Measurements from ENCODE around the gene MEGF8.

DNA sequence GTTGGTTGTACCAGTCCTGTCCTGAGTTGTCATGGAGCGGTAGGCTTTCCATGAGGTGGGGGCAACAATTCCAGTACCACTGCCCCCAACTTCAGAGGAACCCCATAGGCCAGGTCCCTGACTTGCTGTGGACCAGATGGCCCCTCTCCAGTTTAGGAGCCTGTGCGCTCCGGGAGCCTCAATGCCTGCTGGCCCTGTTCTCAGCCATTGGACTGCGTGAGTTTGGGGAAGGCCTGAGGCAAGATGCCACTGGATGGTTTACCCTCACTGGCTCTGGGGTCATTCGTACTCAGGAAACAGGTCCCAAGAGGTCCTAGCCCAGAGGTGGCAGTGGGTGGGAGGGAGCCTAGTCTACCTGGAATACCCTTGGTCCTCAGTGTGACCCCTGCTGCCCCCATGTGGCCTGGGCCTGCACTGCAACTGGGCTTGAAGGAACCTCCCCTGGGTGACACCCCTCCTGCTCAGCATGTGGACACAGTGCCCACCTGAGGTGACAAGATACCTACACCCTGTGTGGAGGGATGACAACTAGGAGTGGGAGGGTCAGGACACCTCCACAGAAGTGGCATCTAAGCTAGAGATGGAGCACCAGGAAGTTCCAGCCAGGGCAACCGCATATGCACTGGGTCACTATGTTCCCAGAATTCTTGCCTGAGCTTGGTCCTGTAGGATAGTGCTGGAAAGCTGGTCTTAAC is 29.5 kb upstream of the MEGF8 start:
- TF ChIP-seq, protein P1, sequence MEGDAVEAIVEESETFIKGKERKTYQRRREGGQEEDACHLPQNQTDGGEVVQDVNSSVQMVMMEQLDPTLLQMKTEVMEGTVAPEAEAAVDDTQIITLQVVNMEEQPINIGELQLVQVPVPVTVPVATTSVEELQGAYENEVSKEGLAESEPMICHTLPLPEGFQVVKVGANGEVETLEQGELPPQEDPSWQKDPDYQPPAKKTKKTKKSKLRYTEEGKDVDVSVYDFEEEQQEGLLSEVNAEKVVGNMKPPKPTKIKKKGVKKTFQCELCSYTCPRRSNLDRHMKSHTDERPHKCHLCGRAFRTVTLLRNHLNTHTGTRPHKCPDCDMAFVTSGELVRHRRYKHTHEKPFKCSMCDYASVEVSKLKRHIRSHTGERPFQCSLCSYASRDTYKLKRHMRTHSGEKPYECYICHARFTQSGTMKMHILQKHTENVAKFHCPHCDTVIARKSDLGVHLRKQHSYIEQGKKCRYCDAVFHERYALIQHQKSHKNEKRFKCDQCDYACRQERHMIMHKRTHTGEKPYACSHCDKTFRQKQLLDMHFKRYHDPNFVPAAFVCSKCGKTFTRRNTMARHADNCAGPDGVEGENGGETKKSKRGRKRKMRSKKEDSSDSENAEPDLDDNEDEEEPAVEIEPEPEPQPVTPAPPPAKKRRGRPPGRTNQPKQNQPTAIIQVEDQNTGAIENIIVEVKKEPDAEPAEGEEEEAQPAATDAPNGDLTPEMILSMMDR (IDR thresholded peaks at IDR 0.05; ENCODE audit: control extremely low read depth in 1 of 3, insufficient read depth in 1 of 3, low read depth in 1 of 3, low read length in 3 of 3): peak; percentile 87 to 100 (median 98)
- TF ChIP-seq POLR2A (IDR thresholded peaks at IDR 0.05; ENCODE audit: control extremely low read depth in 1 of 2, low read depth in 2 of 2, low read length in 2 of 2) (peak in 1 of 2 experiments; percentile 18; a peak in 1 of 3 replicates), JUND (IDR thresholded peaks at IDR 0.05; ENCODE audit: low read length) (no peak), EZH2 (IDR thresholded peaks at IDR 0.05; ENCODE audit: low read depth, low read length, severe bottlenecking) (no peak), SIX5 (IDR thresholded peaks at IDR 0.05; ENCODE audit: low read depth, low read length) (no peak), GABPA (IDR thresholded peaks at IDR 0.05; ENCODE audit: borderline replicate concordance, insufficient read depth, low read length) (no peak), NANOG (IDR thresholded peaks at IDR 0.05; ENCODE audit: insufficient read depth, low read depth, low read length, poor library complexity, severe bottlenecking) (no peak), SP1 (IDR thresholded peaks at IDR 0.05; ENCODE audit: low read depth, low read length) (no peak), ZNF274 (IDR thresholded peaks at IDR 0.05; ENCODE audit: borderline replicate concordance, extremely low read depth, low read length) (no peak), GTF2F1 (IDR thresholded peaks at IDR 0.05; ENCODE audit: borderline replicate concordance, low read depth, low read length) (no peak), RBBP5 (IDR thresholded peaks at IDR 0.05; ENCODE audit: borderline replicate concordance, low read depth, low read length) (no peak), POLR2AphosphoS5 (IDR thresholded peaks at IDR 0.05; ENCODE audit: low read depth, low read length) (peak; percentile 78)
- TF ChIP-seq, protein P2, sequence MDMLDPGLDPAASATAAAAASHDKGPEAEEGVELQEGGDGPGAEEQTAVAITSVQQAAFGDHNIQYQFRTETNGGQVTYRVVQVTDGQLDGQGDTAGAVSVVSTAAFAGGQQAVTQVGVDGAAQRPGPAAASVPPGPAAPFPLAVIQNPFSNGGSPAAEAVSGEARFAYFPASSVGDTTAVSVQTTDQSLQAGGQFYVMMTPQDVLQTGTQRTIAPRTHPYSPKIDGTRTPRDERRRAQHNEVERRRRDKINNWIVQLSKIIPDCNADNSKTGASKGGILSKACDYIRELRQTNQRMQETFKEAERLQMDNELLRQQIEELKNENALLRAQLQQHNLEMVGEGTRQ (IDR thresholded peaks at IDR 0.05; ENCODE audit: low read length): 0 out of 2 replicates have a peak, but pooled peaks have one; percentile 14
- TF ChIP-seq, protein P3, sequence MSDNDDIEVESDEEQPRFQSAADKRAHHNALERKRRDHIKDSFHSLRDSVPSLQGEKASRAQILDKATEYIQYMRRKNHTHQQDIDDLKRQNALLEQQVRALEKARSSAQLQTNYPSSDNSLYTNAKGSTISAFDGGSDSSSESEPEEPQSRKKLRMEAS (IDR thresholded peaks at IDR 0.05): 0 out of 2 replicates have a peak, but pooled peaks have one; percentile 43
